Endothelial cell of umbilical vein (primary cell): ENCODE measurements around the gene PHEX. TPM values are rescaled to one million over a fixed set of nuclear protein-coding genes. Genes with fewer than 3 reads are reported as not detected.

Source experiments
- BruUV-seq: library from RNA; stranded (reverse); fragments of 400-500 nt; replicated peaks from 2 replicates; lab custom pipeline; 2021; lab: Mats Ljungman, UMichigan
- CTCF ChIA-PET: fragments of 300-600, 350-600 bp; sonication (Branson Sonifier 250); formaldehyde crosslinking; loops from one replicate; lab custom pipeline; 2021; ENCODE audit warnings: antibody characterized with exemption, inconsistent platforms; lab: Charles Lee
- POLR2A ChIA-PET: fragments of 300-600, 350-600 bp; sonication (Branson Sonifier 250); formaldehyde crosslinking; loops from one replicate; lab custom pipeline; 2021; ENCODE audit warnings: antibody characterized with exemption, inconsistent platforms; lab: Charles Lee
- DNase-seq: peaks from one replicate; pipeline ENCODE4 v3.0.0-alpha.2; 2011; ENCODE audit warnings: low read depth, low spot score
- FAIRE-seq: peaks from 2 replicates; lab custom pipeline; 2011; peaks lifted over from hg19 to GRCh38; lab: Jason Lieb, UNC
- H2AFZ ChIP-seq: 2 replicates; pipeline ENCODE4 v1.6.0; 2012; ENCODE audit warnings: low read depth, low read length, control low read depth, inconsistent platforms
- H3K27ac ChIP-seq: 2 replicates; pipeline ENCODE4 v1.5.1; 2011; ENCODE audit warnings: low read depth, mild to moderate bottlenecking, control low read depth, low read length, moderate library complexity; ENCODE audit not compliant: insufficient read depth
- H3K27me3 ChIP-seq, 2 experiments: 2 replicates each; pipeline versions ENCODE4 v1.6.0 to v1.6.1; 2011; ENCODE audit warnings: low read length in 2 of 2, mixed read lengths in 1 of 2; ENCODE audit not compliant: control insufficient read depth in 2 of 2, insufficient read depth in 2 of 2
- H3K36me3 ChIP-seq, 2 experiments: 2 replicates in 1 of 2; 3 replicates in 1 of 2; pipeline ENCODE4 v1.5.1; 2011; ENCODE audit warnings: low read length in 2 of 2, mild to moderate bottlenecking in 1 of 2, moderate library complexity in 1 of 2; ENCODE audit not compliant: control insufficient read depth in 2 of 2, insufficient read depth in 2 of 2; ENCODE audit errors: extremely low read depth in 1 of 2
- H3K4me1 ChIP-seq: 3 replicates; pipeline ENCODE4 v1.5.1; 2011; ENCODE audit warnings: mild to moderate bottlenecking, low read length; ENCODE audit not compliant: control insufficient read depth, insufficient read depth; ENCODE audit errors: extremely low read depth
- H3K4me2 ChIP-seq: 2 replicates; pipeline ENCODE4 v1.6.1; 2011; ENCODE audit warnings: low read length, control low read depth, mixed read lengths; ENCODE audit not compliant: insufficient read depth
- H3K4me3 ChIP-seq, 3 experiments: fragments of 200-600 bp in 1 of 3; sonication (generic), shearing (Covaris generic) in 1 of 3; replicated peaks in 1 of 3; 2 replicates each; pipeline ENCODE4 v1.5.1; 2011 to 2016; ENCODE audit warnings: control low read depth in 3 of 3, low read length in 3 of 3, mild to moderate bottlenecking in 2 of 3, inconsistent platforms in 1 of 3, low read depth in 1 of 3, moderate library complexity in 1 of 3; ENCODE audit not compliant: insufficient read depth in 1 of 3
- H3K79me2 ChIP-seq: 2 replicates; pipeline ENCODE4 v1.6.0; 2012; ENCODE audit warnings: low read length, inconsistent platforms; ENCODE audit not compliant: control insufficient read depth, insufficient read depth
- H3K9ac ChIP-seq: replicated peaks from 2 replicates; pipeline ENCODE3; 2011; ENCODE audit warnings: low read length, control low read depth; ENCODE audit not compliant: insufficient read depth; ENCODE audit errors: extremely low read depth
- H3K9me1 ChIP-seq: replicated peaks from 3 replicates; pipeline ENCODE4 v1.6.0; 2011; ENCODE audit warnings: mild to moderate bottlenecking, low read length; ENCODE audit not compliant: control insufficient read depth, insufficient read depth; ENCODE audit errors: extremely low read depth
- H3K9me3 ChIP-seq: replicated peaks from 2 replicates; pipeline ENCODE4 v1.5.1; 2012; ENCODE audit warnings: low read length, inconsistent platforms; ENCODE audit not compliant: control insufficient read depth, insufficient read depth
- H4K20me1 ChIP-seq: replicated peaks from 2 replicates; pipeline ENCODE3; 2011; ENCODE audit warnings: mild to moderate bottlenecking, low read length; ENCODE audit not compliant: control insufficient read depth, insufficient read depth; ENCODE audit errors: extremely low read depth
- CTCF ChIP-seq, 2 donors: IDR thresholded peaks; 1 replicate in 1 of 2; 2 replicates in 1 of 2; pipeline ENCODE4 v1.5.1; 2011; ENCODE audit warnings: low read length in 2 of 2, mild to moderate bottlenecking in 2 of 2, moderate library complexity in 2 of 2, control low read depth in 1 of 2, inconsistent platforms in 1 of 2, low read depth in 1 of 2; ENCODE audit not compliant: insufficient read depth in 1 of 2; ENCODE audit errors: extremely low read depth in 1 of 2
- EZH2 ChIP-seq: IDR thresholded peaks from 2 replicates; pipeline ENCODE4 v1.6.1; 2012; ENCODE audit warnings: borderline replicate concordance, low read depth, mild to moderate bottlenecking, moderate library complexity, low read length, inconsistent platforms; ENCODE audit not compliant: severe bottlenecking
- FOS ChIP-seq: IDR thresholded peaks from 2 replicates; pipeline ENCODE4 v1.6.1; 2011; ENCODE audit warnings: mild to moderate bottlenecking, low read length, moderate library complexity, borderline replicate concordance; ENCODE audit not compliant: insufficient read depth
- GATA2 ChIP-seq: IDR thresholded peaks from 2 replicates; pipeline ENCODE4 v1.7.0; 2011; ENCODE audit warnings: low read depth, mild to moderate bottlenecking, moderate library complexity, mixed read lengths, low read length; ENCODE audit not compliant: insufficient read length, insufficient read depth
- JUN ChIP-seq: IDR thresholded peaks from 2 replicates; pipeline ENCODE4 v1.6.1; 2011; ENCODE audit warnings: borderline replicate concordance, low read depth; ENCODE audit not compliant: insufficient read length, insufficient read depth
- MAX ChIP-seq: IDR thresholded peaks from 2 replicates; pipeline ENCODE4 v1.6.1; 2011; ENCODE audit not compliant: insufficient read depth, insufficient read length
- MYC ChIP-seq: IDR thresholded peaks from one replicate; pipeline ENCODE4 v1.6.1; 2011; ENCODE audit warnings: mild to moderate bottlenecking, low read depth, low read length
- POLR2A ChIP-seq: IDR thresholded peaks from 2 replicates; pipeline ENCODE4 v1.6.1; 2012; ENCODE audit warnings: low read depth, mild to moderate bottlenecking, control low read depth, low read length
- POLR2AphosphoS5 ChIP-seq: IDR thresholded peaks from 2 replicates; pipeline ENCODE4 v1.6.1; 2012; ENCODE audit warnings: low read depth, mild to moderate bottlenecking, control low read depth, low read length, moderate library complexity; ENCODE audit not compliant: insufficient read depth
- dilution Hi-C: fragments of 300-500 bp; cut with MboI; formaldehyde crosslinking; loops from one replicate; pipeline ENCODE4 v1.15.0; 2019; ENCODE audit warnings: low sequenced_read_pairs; ENCODE audit not compliant: extremely low pct_ligation_motif_present
- intact Hi-C: fragments of 100-400 bp; cut with micrococcal nuclease; formaldehyde crosslinking; loops from one replicate; pipeline ENCODE4 v1.10.0; 2022
- polyA plus RNA-seq, 4 experiments: library from polyadenylated mRNA; depleted of rRNA in 3 of 4; stranded (reverse) in 3 of 4; unstranded in 1 of 4; fragments of >200 nt; gene quantifications; 2 replicates each; pipeline versions ENCODE4 v1.2.1 to v1.2.3, GENCODE V29; 2011 to 2012; ENCODE audit warnings: missing spikeins in 1 of 4
- total RNA-seq: library from RNA; stranded (reverse); gene quantifications from 2 replicates; pipeline ENCODE4 v1.2.3, GENCODE V29; 2021

Gene PHEX
- total and polyA plus RNA-seq, 2 donors (not counting 3 experiments of a cell fraction or from before 2014, with no cell fraction given): 0.07 to 0.44 TPM

- Histone ChIP-seq H3K4me2 (no peak overlapping the region), H2AFZ (no peak overlapping the region), H3K9me1 (no peaks in the 10 kb centered on the region), H3K4me3 (no peak overlapping the region), H3K36me3 (no peaks in the 10 kb centered on the region), H3K4me1 (no peaks in the 10 kb centered on the region), H3K27ac (no peak overlapping the region), H3K27me3 (no peaks in the 10 kb centered on the region), H4K20me1 (no peaks in the 10 kb centered on the region), H3K79me2 (no peaks in the 10 kb centered on the region), H3K9me3 (no peaks in the 10 kb centered on the region), H3K9ac (no peak overlapping the region)
- intact Hi-C loops: no loop called here
- dilution Hi-C loops: no loop called here
- DNase-seq (no peak), FAIRE-seq (no peak)
- BruUV-seq: no TSS peak
- ChIA-PET CTCF (no interaction called here), POLR2A (no interaction called here)
- TF ChIP-seq GATA2: no peak
- no peak for TF ChIP-seq MYC
- no peak for TF ChIP-seq JUN
- no peak for TF ChIP-seq FOS
- no peak for TF ChIP-seq CTCF (IDR thresholded peaks at IDR 0.05; ENCODE audit: extremely low read depth in 1 of 2, insufficient read depth in 1 of 2, low read depth in 1 of 2, low read length in 2 of 2)
- no peak for TF ChIP-seq POLR2A
- no peak for TF ChIP-seq EZH2
- no peak for TF ChIP-seq MAX
- TF ChIP-seq POLR2AphosphoS5: no peak
These were observed 85.5 kb downstream of the PHEX start for GRCh38 chrX:22117633-22118032.
